H1 (cell line): ENCODE data around the gene B3GALT6. TPM values are rescaled to one million over a fixed set of nuclear protein-coding genes. Genes with fewer than 3 reads are reported as not detected.

ENCODE experiments used
- GABPA ChIP-seq: IDR thresholded peaks from 2 replicates; pipeline ENCODE4 v1.6.1; 2011; ENCODE audit warnings: mild to moderate bottlenecking, low read length, moderate library complexity, borderline replicate concordance; ENCODE audit not compliant: insufficient read depth
- polyA plus RNA-seq, 7 experiments: library from polyadenylated mRNA; depleted of rRNA in 3 of 7; stranded (reverse) in 5 of 7; unstranded in 2 of 7; fragments of >200 nt in 5 of 7; fragments of 200-250 nt in 2 of 7; gene quantifications; 1 replicate in 5 of 7; 2 replicates in 1 of 7; 4 replicates in 1 of 7; pipeline versions ENCODE4 v1.2.1 to v1.2.3, GENCODE V29; 2011 to 2013; ENCODE audit warnings: missing spikeins in 2 of 7, mixed read lengths in 2 of 7
- total RNA-seq: library from RNA; stranded (reverse); fragmentation: NEBNext Ultra II Directional; extraction: Animal tissue kit (Norgen Biotek cat#: 25700); gene quantifications from 2 replicates; pipeline ENCODE4 v1.2.1, GENCODE V29; 2021

B3GALT6 gene
- total and polyA plus RNA-seq, 2 of the 8 experiments (the other 6 are each of a cell fraction or from before 2014, with no cell fraction given), result 18.4 to 20.4 TPM

DNA sequence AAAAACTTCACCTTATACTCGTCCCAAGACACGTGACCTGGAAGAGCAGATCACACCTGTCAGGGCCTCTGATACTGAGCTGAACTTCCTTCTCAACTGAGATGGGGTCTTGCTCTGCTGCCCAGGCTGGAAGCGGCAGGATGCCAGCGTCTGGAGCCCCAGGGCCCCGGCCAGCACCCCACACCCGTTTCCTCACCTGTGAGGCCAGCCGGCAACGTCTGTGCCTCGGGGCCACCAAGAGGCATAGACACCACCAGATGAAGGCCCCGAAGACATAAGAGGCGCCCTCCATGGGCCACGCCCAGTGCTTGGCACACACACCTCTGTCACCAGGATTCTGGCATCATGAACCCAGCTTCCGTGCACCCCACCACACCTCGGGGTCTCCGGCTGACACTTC lies 8.7 kb upstream of the B3GALT6 start (continued):
- no peak for TF ChIP-seq GABPA
